WTC11 (cell line): Measurements from ENCODE around the gene LARGE1.

Experiments used
- CREM ChIP-seq: sonication (generic); formaldehyde crosslinking; IDR thresholded peaks from 2 replicates; pipeline ENCODE4 v1.8.1; 2022; ENCODE audit warnings: mild to moderate bottlenecking, missing genetic modification reagents, moderate library complexity
- CTCF ChIP-seq: fragments of 200-600 bp; IDR thresholded peaks from 2 replicates; pipeline ENCODE4 v1.8.0; 2022; ENCODE audit warnings: antibody characterized with exemption
- ESRRA ChIP-seq: sonication (generic); formaldehyde crosslinking; IDR thresholded peaks from 2 replicates; pipeline ENCODE4 v1.8.1; 2022; ENCODE audit warnings: mild to moderate bottlenecking, missing genetic modification reagents, borderline replicate concordance
- HMGXB4 ChIP-seq: sonication (generic); formaldehyde crosslinking; IDR thresholded peaks from 2 replicates; pipeline ENCODE4 v1.8.1; 2023; ENCODE audit warnings: mild to moderate bottlenecking, moderate library complexity, missing genetic modification reagents
- IRF2 ChIP-seq: sonication (generic); formaldehyde crosslinking; IDR thresholded peaks from 2 replicates; pipeline ENCODE4 v1.8.0; 2022; ENCODE audit warnings: low read depth, missing genetic modification reagents, borderline replicate concordance
- NFE2L1 ChIP-seq: sonication (generic); formaldehyde crosslinking; IDR thresholded peaks from 2 replicates; pipeline ENCODE4 v1.8.1; 2023; ENCODE audit warnings: missing genetic modification reagents
- PREB ChIP-seq: sonication (generic); formaldehyde crosslinking; IDR thresholded peaks from 2 replicates; pipeline ENCODE4 v1.8.1; 2022; ENCODE audit warnings: mild to moderate bottlenecking, missing genetic modification reagents, moderate library complexity, borderline replicate concordance
- SMAD3 ChIP-seq: sonication (generic); formaldehyde crosslinking; IDR thresholded peaks from 2 replicates; pipeline ENCODE4 v1.8.0; 2022; ENCODE audit warnings: missing genetic modification reagents, mild to moderate bottlenecking, borderline replicate concordance
- SP1 ChIP-seq: sonication (generic); formaldehyde crosslinking; conservative IDR thresholded peaks from 2 replicates; pipeline ENCODE4 v1.8.1; 2022; ENCODE audit warnings: missing genetic modification reagents
- ZBTB21 ChIP-seq: sonication (generic); formaldehyde crosslinking; IDR thresholded peaks from 2 replicates; pipeline ENCODE4 v1.8.1; 2023; ENCODE audit warnings: mild to moderate bottlenecking, missing genetic modification reagents, borderline replicate concordance
- ZNF121 ChIP-seq: sonication (generic); formaldehyde crosslinking; IDR thresholded peaks from 2 replicates; pipeline ENCODE4 v1.8.0; 2023; ENCODE audit warnings: missing genetic modification reagents

GRCh38 chr22:33526434-33527107, 393.7 kb downstream of the LARGE1 start:
- TF ChIP-seq CTCF (no peak), ZNF121 (no peak), NFE2L1 (no peak), SMAD3 (CRISPR knock-in tag) (no peak), ESRRA (CRISPR knock-in tag) (no peak), PREB (CRISPR knock-in tag) (no peak), IRF2 (no peak), HMGXB4 (CRISPR knock-in tag) (no peak), ZBTB21 (CRISPR knock-in tag) (no peak), SP1 (CRISPR knock-in tag) (no peak), CREM (CRISPR knock-in tag) (no peak)
